IMR-90 (cell line): ENCODE measurements around the gene TRIM6. TPM values are rescaled to one million over a fixed set of nuclear protein-coding genes. Genes with fewer than 3 reads are reported as not detected.
A peak's percentile ranks its signal among the peaks of the same experiment; 100 is the strongest.

ENCODE experiments used
- ATAC-seq: fragments of 200-7000 bp; cut with Tn5 transposase; 2 replicates; pipeline ENCODE4 v1.9.1; 2020; ENCODE audit warnings: low read depth, mild to moderate bottlenecking, moderate library complexity
- BruUV-seq: library from RNA; stranded (reverse); fragments of 400-500 nt; replicated peaks from 2 replicates; lab custom pipeline; 2021; lab: Mats Ljungman, UMichigan
- CTCF ChIA-PET: fragments of 300-600 bp; formaldehyde crosslinking; extraction: SDS; loops from one replicate; lab custom pipeline; 2021; ENCODE audit warnings: antibody characterized with exemption; lab: Yijun Ruan, JAX
- POLR2A ChIA-PET: fragments of 300-600 bp; sonication (Branson Sonifier 250); formaldehyde crosslinking; loops from one replicate; lab custom pipeline; 2022; ENCODE audit warnings: antibody characterized with exemption; ENCODE audit not compliant: unreplicated experiment; lab: Charles Lee
- DNase-seq: peaks from one replicate; pipeline ENCODE4 v3.0.0; 2013
- H2AFZ ChIP-seq: replicated peaks from 2 replicates; pipeline ENCODE3; 2013; ENCODE audit warnings: low read length, mild to moderate bottlenecking; ENCODE audit not compliant: poor library complexity
- H2AK5ac ChIP-seq: 2 replicates; pipeline ENCODE4 v1.6.1; 2013; ENCODE audit warnings: low read depth, low read length, inconsistent platforms
- H2AK9ac ChIP-seq: replicated peaks from 2 replicates; pipeline ENCODE3; 2013; ENCODE audit warnings: mild to moderate bottlenecking, low read depth, low read length, moderate library complexity; ENCODE audit not compliant: poor library complexity
- H2BK120ac ChIP-seq: 2 replicates; pipeline ENCODE4 v1.6.1; 2013; ENCODE audit warnings: low read depth, low read length, inconsistent platforms
- H2BK15ac ChIP-seq: 3 replicates; pipeline ENCODE4 v1.6.1; 2013; ENCODE audit warnings: low read depth, low read length, inconsistent platforms
- H2BK20ac ChIP-seq: 2 replicates; pipeline ENCODE4 v1.6.1; 2013; ENCODE audit warnings: low read depth, mild to moderate bottlenecking, inconsistent platforms, low read length, moderate library complexity
- H2BK5ac ChIP-seq: 2 replicates; pipeline ENCODE4 v1.6.1; 2013; ENCODE audit warnings: mild to moderate bottlenecking, low read depth, low read length, inconsistent platforms; ENCODE audit not compliant: poor library complexity, severe bottlenecking
- H3K14ac ChIP-seq: replicated peaks from 2 replicates; pipeline ENCODE4 v1.6.1; 2013; ENCODE audit warnings: low read depth, low read length, inconsistent platforms
- H3K18ac ChIP-seq: 2 replicates; pipeline ENCODE4 v1.6.1; 2013; ENCODE audit warnings: low read depth, low read length, control low read depth
- H3K23ac ChIP-seq: 2 replicates; pipeline ENCODE4 v1.6.1; 2013; ENCODE audit warnings: low read depth, low read length, inconsistent platforms
- H3K27ac ChIP-seq: 2 replicates; pipeline ENCODE4 v1.5.1; 2013; ENCODE audit warnings: mild to moderate bottlenecking, control low read depth, low read length; ENCODE audit not compliant: insufficient read depth
- H3K27me3 ChIP-seq: 2 replicates; pipeline ENCODE4 v1.6.1; 2013; ENCODE audit warnings: low read length; ENCODE audit not compliant: control insufficient read depth, insufficient read depth
- H3K36me3 ChIP-seq: 2 replicates; pipeline ENCODE4 v1.6.1; 2013; ENCODE audit warnings: low read length, mixed read lengths; ENCODE audit not compliant: control insufficient read depth, insufficient read depth
- H3K4ac ChIP-seq: 2 replicates; pipeline ENCODE4 v1.6.1; 2013; ENCODE audit warnings: low read depth, low read length, inconsistent platforms
- H3K4me1 ChIP-seq: 2 replicates; pipeline ENCODE4 v1.6.1; 2013; ENCODE audit warnings: low read length, mixed read lengths; ENCODE audit not compliant: control insufficient read depth, insufficient read depth
- H3K4me2 ChIP-seq: 2 replicates; pipeline ENCODE4 v1.6.1; 2013; ENCODE audit warnings: low read depth, mild to moderate bottlenecking, control low read depth, low read length, moderate library complexity
- H3K4me3 ChIP-seq: 2 replicates; pipeline ENCODE4 v1.5.1; 2013; ENCODE audit warnings: low read depth, mild to moderate bottlenecking, control low read depth, low read length, moderate library complexity; ENCODE audit not compliant: insufficient read depth
- H3K56ac ChIP-seq: 2 replicates; pipeline ENCODE4 v1.6.1; 2013; ENCODE audit warnings: low read length, inconsistent platforms; ENCODE audit not compliant: insufficient read depth; ENCODE audit errors: extremely low read depth
- H3K79me1 ChIP-seq, 2 experiments: 2 replicates each; pipeline ENCODE4 v1.6.1; 2013; ENCODE audit warnings: low read length in 2 of 2, inconsistent platforms in 1 of 2, low read depth in 1 of 2
- H3K9ac ChIP-seq: 2 replicates; pipeline ENCODE4 v1.6.1; 2013; ENCODE audit warnings: low read depth, low read length, control low read depth
- H3K9me1 ChIP-seq: 2 replicates; pipeline ENCODE4 v1.6.1; 2013; ENCODE audit warnings: low read length, inconsistent platforms; ENCODE audit not compliant: insufficient read depth
- H3K9me3 ChIP-seq: 2 replicates; pipeline ENCODE4 v1.6.1; 2013; ENCODE audit warnings: low read length; ENCODE audit not compliant: control insufficient read depth, insufficient read depth
- H4K20me1 ChIP-seq: 2 replicates; pipeline ENCODE4 v1.6.1; 2013; ENCODE audit warnings: low read length, inconsistent platforms; ENCODE audit not compliant: insufficient read depth
- H4K5ac ChIP-seq: 2 replicates; pipeline ENCODE4 v1.6.1; 2013; ENCODE audit warnings: mild to moderate bottlenecking, low read depth, low read length, control low read depth
- H4K8ac ChIP-seq, 2 experiments: 2 replicates each; pipeline ENCODE4 v1.6.1; 2013; ENCODE audit warnings: low read depth in 2 of 2, low read length in 2 of 2, control low read depth in 1 of 2, inconsistent platforms in 1 of 2
- H4K91ac ChIP-seq: 2 replicates; pipeline ENCODE4 v1.6.1; 2013; ENCODE audit warnings: low read depth, low read length, inconsistent platforms; ENCODE audit not compliant: insufficient read depth
- CEBPB ChIP-seq: IDR thresholded peaks from 2 replicates; pipeline ENCODE4 v1.6.1; 2012; ENCODE audit warnings: low read depth, low read length, improper control_type of control experiment
- FOS ChIP-seq: fragments of 150-350 bp; IDR thresholded peaks from 2 replicates; pipeline ENCODE4 v1.6.1; 2016; ENCODE audit warnings: low read depth, low read length
- POLR2A ChIP-seq: IDR thresholded peaks from 2 replicates; pipeline ENCODE4 v1.6.1; 2012; ENCODE audit warnings: mild to moderate bottlenecking, low read depth, low read length
- RCOR1 ChIP-seq: IDR thresholded peaks from 2 replicates; pipeline ENCODE4 v1.6.1; 2012; ENCODE audit warnings: mild to moderate bottlenecking, low read length, improper control_type of control experiment; ENCODE audit not compliant: insufficient replicate concordance
- dilution Hi-C: fragments of 300-500 bp; cut with HindIII; formaldehyde crosslinking; loops from one replicate; pipeline ENCODE4 v1.14.3; 2018; ENCODE audit warnings: low sequenced_read_pairs; ENCODE audit not compliant: unreplicated experiment
- in situ Hi-C: fragments of 300-500 bp; cut with MboI; formaldehyde crosslinking; loops from 3 replicates; pipeline ENCODE4 v1.14.3; 2019; ENCODE audit warnings: low sequenced_read_pairs, inconsistent platforms, mixed read lengths
- intact Hi-C: fragments of 100-400 bp; cut with micrococcal nuclease; formaldehyde crosslinking; loops from 2 replicates; pipeline ENCODE4 v1.10.0; 2022
- polyA plus RNA-seq, 3 experiments: library from polyadenylated mRNA; depleted of rRNA; stranded (reverse); fragments of >200 nt; gene quantifications; 2 replicates each; pipeline ENCODE4 v1.2.3, GENCODE V29; 2012; ENCODE audit warnings: low replicate concordance in 1 of 3
- total RNA-seq: library from RNA; depleted of rRNA; stranded (reverse); fragments of >200 nt; gene quantifications from 2 replicates; pipeline ENCODE4 v1.2.3, GENCODE V29; 2012
- TF ChIP-seq, protein P1 (sequence below): fragments of 150-350 bp; IDR thresholded peaks from 2 replicates; pipeline ENCODE4 v1.6.1; 2017; ENCODE audit warnings: mild to moderate bottlenecking, antibody characterized with exemption, low read length, low read depth

The TRIM6 gene
- total and polyA plus RNA-seq, 2 of the 4 experiments (the other 2 are of a cell fraction), result 3.9 to 4.7 TPM

- peaks cover 15% of the 10 kb centered on the region for H3K9me1 ChIP-seq
- DNase-seq (no peak), ATAC-seq (no peak; the same call in 1 of the 2 replicates)
- peak overlapping the region; percentile 72 for H2BK20ac ChIP-seq
- H4K8ac ChIP-seq, result peak overlapping the region in 1 of 2 experiments; percentile 48; a peak in 2 of 4 replicates
- peak overlapping the region; percentile 87 for H2AK5ac ChIP-seq
- H2BK15ac ChIP-seq, result peak overlapping the region; percentile 30; the same call in 1 of the 3 replicates
- no peaks in the 10 kb centered on the region for H4K20me1 ChIP-seq
- dilution Hi-C loops (no loop called here), intact Hi-C loops (loop anchor here (1.0 kb wide), 3 partner anchors 15 to 63 kb away; no protein-coding TSS in a partner anchor), in situ Hi-C loops (loop anchor here (5.0 to 25.0 kb wide), 2 partner anchors 66 to 691 kb away; partner anchors contain the start of genes CAVIN3, TRIM22 and TRIM5)
- H2AFZ ChIP-seq, result no peak overlapping the region
- H4K5ac ChIP-seq, result peak overlapping the region; percentile 42; the same call in 1 of the 2 replicates
- peaks cover 25% of the 10 kb centered on the region for H3K4me1 ChIP-seq
- H3K4me2 ChIP-seq, result peak overlapping the region; percentile 19; the same call in 1 of the 2 replicates
- peak overlapping the region; percentile 97 for H2BK5ac ChIP-seq
- H3K36me3 ChIP-seq, result no peaks in the 10 kb centered on the region
- H4K91ac ChIP-seq, result peak overlapping the region; percentile 5; the same call in 1 of the 2 replicates
- ChIA-PET POLR2A (no interaction called here), CTCF (interaction anchor here (0.6 kb wide), 1 partner anchor 1839 kb away, joined by 3 read pairs; no protein-coding TSS in a partner anchor)
- no peaks in the 10 kb centered on the region for H3K9me3 ChIP-seq
- no TSS peak for BruUV-seq
- peak overlapping the region; percentile 93 for H3K14ac ChIP-seq
- no peak for TF ChIP-seq RCOR1
- no peak for TF ChIP-seq POLR2A
- TF ChIP-seq FOS, result no peak
- TF ChIP-seq CEBPB, result no peak
- TF ChIP-seq, protein P1, sequence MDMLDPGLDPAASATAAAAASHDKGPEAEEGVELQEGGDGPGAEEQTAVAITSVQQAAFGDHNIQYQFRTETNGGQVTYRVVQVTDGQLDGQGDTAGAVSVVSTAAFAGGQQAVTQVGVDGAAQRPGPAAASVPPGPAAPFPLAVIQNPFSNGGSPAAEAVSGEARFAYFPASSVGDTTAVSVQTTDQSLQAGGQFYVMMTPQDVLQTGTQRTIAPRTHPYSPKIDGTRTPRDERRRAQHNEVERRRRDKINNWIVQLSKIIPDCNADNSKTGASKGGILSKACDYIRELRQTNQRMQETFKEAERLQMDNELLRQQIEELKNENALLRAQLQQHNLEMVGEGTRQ, result no peak
- H3K18ac ChIP-seq, result peak overlapping the region; percentile 44; the same call in 1 of the 2 replicates
- no peak overlapping the region for H3K4me3 ChIP-seq
- no peak overlapping the region for H3K9ac ChIP-seq
- H2AK9ac ChIP-seq, result no peak overlapping the region
- H3K56ac ChIP-seq, result no peak overlapping the region
- H3K23ac ChIP-seq, result peak overlapping the region; percentile 59; the same call in 1 of the 2 replicates
- peak overlapping the region; percentile 71 for H3K4ac ChIP-seq
- no peaks in the 10 kb centered on the region for H3K27me3 ChIP-seq
- H3K27ac ChIP-seq, result peak overlapping the region; percentile 85
- peaks cover 0 to 16% of the 10 kb centered on the region in 2 experiments; a peak in 3 of 4 replicates for H3K79me1 ChIP-seq
- peak overlapping the region; percentile 83; the same call in 1 of the 2 replicates for H2BK120ac ChIP-seq
Observed at GRCh38 chr11:5621580-5621979, 25.1 kb downstream of the TRIM6 start.
